Peyer's patch (tissue), 4 donors: ENCODE results near the gene AKAP12. TPM values are rescaled to one million over a fixed set of nuclear protein-coding genes. Genes with fewer than 3 reads are reported as not detected.

Experiments used
- DNase-seq, 3 donors: peaks; one replicate each; pipeline ENCODE4 v3.0.0-alpha.2; 2017 to 2019
- H3K27ac ChIP-seq, 4 donors: fragments of 200-600 bp; sonication (generic); one replicate each; pipeline ENCODE4 v1.5.1; 2016 to 2019
- H3K27me3 ChIP-seq, 2 donors: fragments of 200-600 bp; sonication (generic); one replicate each; pipeline ENCODE4 v1.5.1; 2019
- H3K36me3 ChIP-seq, 3 donors: fragments of 200-600 bp; sonication (generic); one replicate each; pipeline ENCODE4 v1.5.1; 2016 to 2019
- H3K4me1 ChIP-seq, 4 donors: fragments of 200-600 bp; sonication (generic); one replicate each; pipeline ENCODE4 v1.5.1; 2016 to 2019
- H3K4me3 ChIP-seq, 4 donors: fragments of 200-600 bp; sonication (generic); 1 replicate in 3 of 4; 2 replicates in 1 of 4; pipeline ENCODE4 v1.5.1; 2016 to 2019; ENCODE audit warnings: mild to moderate bottlenecking in 1 of 4
- H3K9me3 ChIP-seq, 4 donors: fragments of 200-600 bp; sonication (generic); one replicate each; pipeline ENCODE4 v1.5.1; 2016 to 2019; ENCODE audit warnings: mild to moderate bottlenecking in 1 of 4
- CTCF ChIP-seq, 6 experiments: fragments of 450-650 bp in 4 of 6; fragments of 200-600 bp in 2 of 6; sonication (generic) in 1 of 6; IDR thresholded peaks; one replicate each; pipeline ENCODE4 v1.5.1; 2017 to 2019; ENCODE audit warnings: antibody characterized with exemption in 6 of 6, mild to moderate bottlenecking in 3 of 6, moderate library complexity in 1 of 6
- POLR2A ChIP-seq, 2 donors: fragments of 450-650 bp; IDR thresholded peaks; one replicate each; pipeline ENCODE4 v1.5.1; 2017; ENCODE audit warnings: antibody characterized with exemption in 2 of 2, mild to moderate bottlenecking in 2 of 2, moderate library complexity in 2 of 2
- total RNA-seq, 4 donors: library from RNA; depleted of rRNA; stranded (reverse); fragments of >200 nt; gene quantifications; one replicate each; pipeline ENCODE4 v1.1.0, GENCODE V29; 2016

The AKAP12 gene
- total RNA-seq, 4 donors from 2014 or later: 6.5 to 54.5 (median 23.8) TPM

- peaks cover 0 to 9% (median 0%) of the 10 kb centered on the region in 4 donors for H3K4me1 ChIP-seq
- peak in 1 of 3 donors; percentile 64 for DNase-seq
- no peak overlapping the region for H3K4me3 ChIP-seq
- H3K36me3 ChIP-seq: no peaks in the 10 kb centered on the region
- H3K27me3 ChIP-seq: no peaks in the 10 kb centered on the region
- TF ChIP-seq CTCF (IDR thresholded peaks at IDR 0.05) (no peak), POLR2A (IDR thresholded peaks at IDR 0.05) (no peak)
- H3K9me3 ChIP-seq: no peaks in the 10 kb centered on the region
- H3K27ac ChIP-seq: peak overlapping the region in 3 of 4 donors; percentile 22 to 80 (median 70)
Observed at GRCh38 chr6:151290877-151291721, 51.3 kb downstream of the AKAP12 start.

DNA sequence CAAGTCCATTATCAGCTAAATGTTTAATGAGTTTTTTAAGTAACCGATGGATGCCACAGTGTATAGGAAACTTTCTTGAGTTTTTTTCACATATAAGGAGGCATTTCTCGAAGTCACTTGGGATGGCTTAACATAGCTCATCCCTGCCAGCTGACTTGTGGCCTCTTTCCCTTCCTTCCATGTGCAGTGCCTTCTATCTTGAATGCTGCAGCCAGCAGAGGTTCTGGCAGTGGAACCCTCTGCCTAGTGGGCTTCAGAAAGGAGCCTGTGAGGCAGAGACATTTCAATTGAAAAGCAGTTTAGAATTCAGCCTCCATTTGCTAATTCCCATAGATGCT, 51.9 kb downstream of the AKAP12 start:
- no peaks in the 10 kb centered on the region for H3K36me3 ChIP-seq
- H3K27ac ChIP-seq: peak overlapping the region in 3 of 4 donors; percentile 25 to 80 (median 70)
- H3K4me3 ChIP-seq: no peak overlapping the region
- peaks cover 0 to 7% (median 0%) of the 10 kb centered on the region in 4 donors for H3K4me1 ChIP-seq
- no peaks in the 10 kb centered on the region for H3K27me3 ChIP-seq
- DNase-seq: no peak
- H3K9me3 ChIP-seq: no peaks in the 10 kb centered on the region
- no peak for TF ChIP-seq POLR2A (IDR thresholded peaks at IDR 0.05)

DNA sequence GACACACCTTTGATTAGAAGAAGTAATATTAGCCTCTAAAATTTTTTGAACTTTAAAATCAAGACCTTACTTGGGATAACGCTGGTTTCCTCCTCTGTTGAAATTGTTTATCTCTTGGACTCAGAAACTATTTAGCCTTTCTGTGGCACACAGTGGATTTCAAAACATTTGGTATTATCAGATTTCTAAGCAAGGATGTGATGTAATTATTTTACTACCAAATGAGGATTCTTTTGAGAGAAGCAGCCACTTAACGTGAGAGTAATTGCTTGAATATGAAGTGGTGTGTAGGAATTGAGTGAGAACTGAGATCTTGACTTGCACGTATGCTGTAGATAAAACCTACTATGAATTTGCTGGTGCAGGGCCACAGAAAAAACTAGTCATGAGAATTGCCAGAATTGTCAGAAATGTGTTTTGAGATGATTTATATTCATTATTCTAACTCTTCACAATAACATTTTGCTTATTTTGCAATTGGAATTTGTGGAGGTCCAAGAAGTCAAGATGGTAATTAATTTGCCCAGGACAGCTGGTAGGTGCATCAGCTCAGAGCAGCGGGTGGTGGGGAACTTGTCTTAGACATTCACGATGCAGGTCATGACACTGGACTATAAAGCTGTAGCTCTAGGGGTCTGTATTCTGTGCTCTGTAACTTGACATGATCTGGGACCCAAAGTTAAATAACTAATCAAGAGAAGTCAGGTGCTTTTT, 53.4 kb downstream of the AKAP12 start:
- no peak for DNase-seq
- H3K27ac ChIP-seq: peak overlapping the region in 3 of 4 donors; percentile 27 to 80 (median 70)
- TF ChIP-seq POLR2A (IDR thresholded peaks at IDR 0.05) (no peak), CTCF (IDR thresholded peaks at IDR 0.05) (no peak)
- no peaks in the 10 kb centered on the region for H3K36me3 ChIP-seq
- no peak overlapping the region for H3K4me3 ChIP-seq
- peaks cover 0 to 7% (median 0%) of the 10 kb centered on the region in 4 donors for H3K4me1 ChIP-seq
- H3K9me3 ChIP-seq: no peaks in the 10 kb centered on the region
- no peaks in the 10 kb centered on the region for H3K27me3 ChIP-seq

GRCh38 chr6:151293688-151294016, 53.9 kb downstream of the AKAP12 start:
- TF ChIP-seq CTCF (IDR thresholded peaks at IDR 0.05) (no peak), POLR2A (IDR thresholded peaks at IDR 0.05) (no peak)
- peaks cover 0 to 7% (median 0%) of the 10 kb centered on the region in 4 donors for H3K4me1 ChIP-seq
- no peak overlapping the region for H3K4me3 ChIP-seq
- peak overlapping the region in 3 of 4 donors; percentile 27 to 80 (median 39) for H3K27ac ChIP-seq
- H3K27me3 ChIP-seq: no peaks in the 10 kb centered on the region
- H3K36me3 ChIP-seq: no peaks in the 10 kb centered on the region
- H3K9me3 ChIP-seq: no peaks in the 10 kb centered on the region
- no peak for DNase-seq

DNA sequence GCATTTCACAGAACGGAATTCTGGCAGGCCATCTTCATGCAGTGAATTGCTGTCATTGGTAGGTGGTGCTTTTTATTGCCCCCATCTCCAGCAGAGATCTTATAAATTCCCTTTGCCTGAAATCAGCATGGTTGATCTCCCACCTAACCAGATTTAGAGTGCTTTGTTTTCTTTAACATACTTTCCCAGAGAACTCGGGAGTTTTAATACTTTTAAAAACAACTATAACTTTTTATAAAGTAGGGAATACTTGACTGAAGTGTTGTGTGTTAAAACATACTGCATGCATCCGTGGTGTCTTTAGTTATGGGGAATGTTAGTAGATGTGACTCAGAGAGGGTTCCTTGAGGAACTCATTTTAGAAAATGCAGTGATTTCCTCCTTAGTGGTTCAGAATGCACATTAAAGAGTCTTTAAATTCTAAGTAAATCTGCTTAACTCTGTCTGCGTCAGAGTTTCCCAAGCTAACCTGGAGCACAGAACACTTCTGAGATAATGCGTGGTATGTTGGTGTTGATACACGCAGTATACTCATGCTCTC, 54.9 kb downstream of the AKAP12 start:
- H3K27ac ChIP-seq: peak overlapping the region in 2 of 4 donors; percentile 8 to 80
- H3K9me3 ChIP-seq: no peaks in the 10 kb centered on the region
- DNase-seq: no peak
- no peak overlapping the region for H3K4me3 ChIP-seq
- no peaks in the 10 kb centered on the region for H3K27me3 ChIP-seq
- peaks cover 0 to 10% (median 0%) of the 10 kb centered on the region in 4 donors for H3K4me1 ChIP-seq
- no peak for TF ChIP-seq POLR2A (IDR thresholded peaks at IDR 0.05)
- TF ChIP-seq CTCF (IDR thresholded peaks at IDR 0.05): no peak
- H3K36me3 ChIP-seq: no peaks in the 10 kb centered on the region

- no peak for DNase-seq
- Histone ChIP-seq H3K36me3 (no peaks in the 10 kb centered on the region), H3K27me3 (no peaks in the 10 kb centered on the region), H3K4me1 (peaks cover 0 to 11% (median 0%) of the 10 kb centered on the region in 4 donors), H3K4me3 (no peak overlapping the region), H3K27ac (no peak overlapping the region), H3K9me3 (no peaks in the 10 kb centered on the region)
- TF ChIP-seq POLR2A (IDR thresholded peaks at IDR 0.05) (no peak), CTCF (IDR thresholded peaks at IDR 0.05) (no peak)
Observed at GRCh38 chr6:151297886-151298285, 58.1 kb downstream of the AKAP12 start.
